ENCODE results near the gene TTC28. TPM values are rescaled to one million over a fixed set of nuclear protein-coding genes. Genes with fewer than 3 reads are reported as not detected.

TTC28 gene
- total and polyA plus RNA-seq, 2 donors (not counting 1 experiment from before 2014, with no cell fraction given), result 8.2 to 31.4 TPM

GRCh38 chr22:27985323-27986275, 694.0 kb downstream of the TTC28 start:
- no peak for DNase-seq (ENCODE audit: low read depth in 2 of 2)
- H3K4me1 ChIP-seq (ENCODE audit: control insufficient read depth, extremely low read depth, insufficient read depth, low read length), result peaks cover 11% of the 10 kb centered on the region
- no peaks in the 10 kb centered on the region for H3K79me2 ChIP-seq (ENCODE audit: control insufficient read depth, insufficient read depth, low read length)
- H4K20me1 ChIP-seq (ENCODE audit: control insufficient read depth, extremely low read depth, insufficient read depth, low read length), result no peaks in the 10 kb centered on the region
- no peaks in the 10 kb centered on the region for H3K27me3 ChIP-seq (ENCODE audit: control insufficient read depth, insufficient read depth, low read length)
- H3K27ac ChIP-seq (ENCODE audit: insufficient read depth, low read length), result no peak overlapping the region
- H3K4me2 ChIP-seq (ENCODE audit: extremely low read depth, insufficient read depth, low read length), result no peak overlapping the region
- TF ChIP-seq CTCF (conservative IDR thresholded peaks at IDR 0.05 in 1 of 2, IDR thresholded peaks at IDR 0.05 in 1 of 2; ENCODE audit: low read depth in 1 of 2, low read length in 2 of 2) (no peak), EZH2 (IDR thresholded peaks at IDR 0.05; ENCODE audit: low read length, missing control alignments) (no peak)
- H3K9me3 ChIP-seq (ENCODE audit: control insufficient read depth, insufficient read depth, low read depth, low read length), result no peaks in the 10 kb centered on the region
- no peak overlapping the region for H3K9ac ChIP-seq (ENCODE audit: insufficient read depth, low read length)
- H2AFZ ChIP-seq (ENCODE audit: low read length), result no peak overlapping the region
- no peak overlapping the region for H3K4me3 ChIP-seq (replicated peaks in 1 of 4; ENCODE audit: control extremely low read depth in 1 of 4, insufficient read depth in 1 of 4, low read depth in 3 of 4, low read length in 4 of 4)
- peaks cover 5% of the 10 kb centered on the region for H3K36me3 ChIP-seq (ENCODE audit: control insufficient read depth, insufficient read depth, low read length)

- no peak for DNase-seq (ENCODE audit: low read depth in 2 of 2)
- no peaks in the 10 kb centered on the region for H3K9me3 ChIP-seq (ENCODE audit: control insufficient read depth, insufficient read depth, low read depth, low read length)
- no peak overlapping the region for H3K9ac ChIP-seq (ENCODE audit: insufficient read depth, low read length)
- no peak overlapping the region for H3K27ac ChIP-seq (ENCODE audit: insufficient read depth, low read length)
- no peaks in the 10 kb centered on the region for H4K20me1 ChIP-seq (ENCODE audit: control insufficient read depth, extremely low read depth, insufficient read depth, low read length)
- no peak overlapping the region for H3K4me3 ChIP-seq (replicated peaks in 1 of 4; ENCODE audit: control extremely low read depth in 1 of 4, insufficient read depth in 1 of 4, low read depth in 3 of 4, low read length in 4 of 4)
- H3K36me3 ChIP-seq (ENCODE audit: control insufficient read depth, insufficient read depth, low read length), result peaks cover 3% of the 10 kb centered on the region
- no peak overlapping the region for H3K4me2 ChIP-seq (ENCODE audit: extremely low read depth, insufficient read depth, low read length)
- peaks cover 11% of the 10 kb centered on the region for H3K4me1 ChIP-seq (ENCODE audit: control insufficient read depth, extremely low read depth, insufficient read depth, low read length)
- no peak overlapping the region for H2AFZ ChIP-seq (ENCODE audit: low read length)
- H3K79me2 ChIP-seq (ENCODE audit: control insufficient read depth, insufficient read depth, low read length), result no peaks in the 10 kb centered on the region
- no peaks in the 10 kb centered on the region for H3K27me3 ChIP-seq (ENCODE audit: control insufficient read depth, insufficient read depth, low read length)
- TF ChIP-seq CTCF (conservative IDR thresholded peaks at IDR 0.05 in 1 of 2, IDR thresholded peaks at IDR 0.05 in 1 of 2; ENCODE audit: low read depth in 1 of 2, low read length in 2 of 2) (no peak), EZH2 (IDR thresholded peaks at IDR 0.05; ENCODE audit: low read length, missing control alignments) (no peak)
Measured at GRCh38 chr22:27984723-27985122, 694.9 kb downstream of the TTC28 start.

- Histone ChIP-seq H4K20me1 (ENCODE audit: control insufficient read depth, extremely low read depth, insufficient read depth, low read length) (no peaks in the 10 kb centered on the region), H3K36me3 (ENCODE audit: control insufficient read depth, insufficient read depth, low read length) (peaks cover 3% of the 10 kb centered on the region), H3K27ac (ENCODE audit: insufficient read depth, low read length) (no peak overlapping the region), H3K79me2 (ENCODE audit: control insufficient read depth, insufficient read depth, low read length) (no peaks in the 10 kb centered on the region), H3K27me3 (ENCODE audit: control insufficient read depth, insufficient read depth, low read length) (no peaks in the 10 kb centered on the region), H3K9ac (ENCODE audit: insufficient read depth, low read length) (no peak overlapping the region), H3K9me3 (ENCODE audit: control insufficient read depth, insufficient read depth, low read depth, low read length) (no peaks in the 10 kb centered on the region), H3K4me3 (replicated peaks in 1 of 4; ENCODE audit: control extremely low read depth in 1 of 4, insufficient read depth in 1 of 4, low read depth in 3 of 4, low read length in 4 of 4) (no peak overlapping the region), H2AFZ (ENCODE audit: low read length) (no peak overlapping the region), H3K4me1 (ENCODE audit: control insufficient read depth, extremely low read depth, insufficient read depth, low read length) (peaks cover 11% of the 10 kb centered on the region), H3K4me2 (ENCODE audit: extremely low read depth, insufficient read depth, low read length) (no peak overlapping the region)
- DNase-seq (ENCODE audit: low read depth in 2 of 2), result no peak
- TF ChIP-seq EZH2 (IDR thresholded peaks at IDR 0.05; ENCODE audit: low read length, missing control alignments) (no peak), CTCF (conservative IDR thresholded peaks at IDR 0.05 in 1 of 2, IDR thresholded peaks at IDR 0.05 in 1 of 2; ENCODE audit: low read depth in 1 of 2, low read length in 2 of 2) (no peak)
Measured at GRCh38 chr22:27984001-27984695, 695.5 kb downstream of the TTC28 start.
